HG03520 (cell line): ENCODE results near the gene GLIS1.

Source experiments
- ATAC-seq: cut with Tn5 transposase; IDR thresholded peaks from one replicate; pipeline ENCODE4 v1.9.1; 2021; ENCODE audit warnings: mild to moderate bottlenecking, moderate library complexity; ENCODE audit not compliant: unreplicated experiment

The GLIS1 gene

GRCh38 chr1:53737648-53738204, 1.2 kb downstream of the GLIS1 start:
- no peak for ATAC-seq

GRCh38 chr1:53736290-53736689, 2.7 kb downstream of the GLIS1 start:
- ATAC-seq, result no peak

- no peak for ATAC-seq
These were observed 3.3 kb downstream of the GLIS1 start for GRCh38 chr1:53735681-53736080.

- no peak for ATAC-seq
These were observed 3.7 kb downstream of the GLIS1 start for GRCh38 chr1:53735261-53735660.

- no peak for ATAC-seq
These were observed 4.2 kb downstream of the GLIS1 start for GRCh38 chr1:53734650-53735211.

GRCh38 chr1:53733975-53734649, 4.9 kb downstream of the GLIS1 start:
- ATAC-seq, result no peak

- ATAC-seq, result no peak
These were observed 5.5 kb downstream of the GLIS1 start for GRCh38 chr1:53733447-53733931.

- no peak for ATAC-seq
These were observed 6.0 kb downstream of the GLIS1 start for GRCh38 chr1:53732912-53733317.

GRCh38 chr1:53732409-53732808, 6.6 kb downstream of the GLIS1 start:
- no peak for ATAC-seq

GRCh38 chr1:53731779-53732305, 7.1 kb downstream of the GLIS1 start:
- no peak for ATAC-seq

- no peak for ATAC-seq
These were observed 7.8 kb downstream of the GLIS1 start for GRCh38 chr1:53731043-53731600.

- ATAC-seq, result no peak
These were observed 8.6 kb downstream of the GLIS1 start for GRCh38 chr1:53730224-53730865.

GRCh38 chr1:53729456-53730223, 9.3 kb downstream of the GLIS1 start:
- ATAC-seq, result no peak

GRCh38 chr1:53728702-53729455, 10.1 kb downstream of the GLIS1 start:
- ATAC-seq, result no peak

GRCh38 chr1:53728196-53728595, 10.8 kb downstream of the GLIS1 start:
- ATAC-seq, result no peak

- no peak for ATAC-seq
These were observed 11.4 kb downstream of the GLIS1 start for GRCh38 chr1:53727461-53728092.

GRCh38 chr1:53726009-53726600, 12.9 kb downstream of the GLIS1 start:
- no peak for ATAC-seq

GRCh38 chr1:53725238-53725689, 13.7 kb downstream of the GLIS1 start:
- no peak for ATAC-seq

GRCh38 chr1:53722025-53722424, 16.9 kb downstream of the GLIS1 start:
- no peak for ATAC-seq
